Neuronal stem cell (in vitro differentiated cells): ENCODE results near the gene THSD7A.

Source experiments
- DNase-seq: peaks from one replicate; pipeline ENCODE4 v3.0.0-alpha.2; 2013; ENCODE audit warnings: low spot score
- H2AFZ ChIP-seq: one replicate; pipeline ENCODE4 v1.6.1; 2013; ENCODE audit warnings: mild to moderate bottlenecking, low read length, inconsistent platforms
- H2AK5ac ChIP-seq: 2 replicates; pipeline ENCODE4 v1.6.1; 2013; ENCODE audit warnings: low read depth, mild to moderate bottlenecking, inconsistent platforms, low read length, moderate library complexity, mixed read lengths
- H2BK120ac ChIP-seq: 2 replicates; pipeline ENCODE4 v1.6.1; 2013; ENCODE audit warnings: low read depth, mild to moderate bottlenecking, inconsistent platforms, low read length, moderate library complexity, mixed read lengths
- H2BK12ac ChIP-seq: one replicate; pipeline ENCODE4 v1.6.1; 2013; ENCODE audit warnings: low read length, inconsistent platforms
- H2BK15ac ChIP-seq: 2 replicates; pipeline ENCODE4 v1.6.1; 2013; ENCODE audit warnings: mild to moderate bottlenecking, low read length, inconsistent platforms, mixed read lengths
- H2BK5ac ChIP-seq: one replicate; pipeline ENCODE4 v1.6.1; 2013; ENCODE audit warnings: inconsistent platforms, mild to moderate bottlenecking, low read length, moderate library complexity
- H3K14ac ChIP-seq: one replicate; pipeline ENCODE4 v1.6.1; 2013; ENCODE audit warnings: low read length, inconsistent platforms
- H3K18ac ChIP-seq: 2 replicates; pipeline ENCODE4 v1.6.1; 2013; ENCODE audit warnings: low read length, inconsistent platforms
- H3K23ac ChIP-seq: 2 replicates; pipeline ENCODE4 v1.6.1; 2013; ENCODE audit warnings: low read depth, mild to moderate bottlenecking, mixed read lengths, low read length, inconsistent platforms; ENCODE audit not compliant: poor library complexity
- H3K27ac ChIP-seq: replicated peaks from 3 replicates; pipeline ENCODE4 v1.5.1; 2013; ENCODE audit warnings: low read length, inconsistent platforms
- H3K27me3 ChIP-seq, 3 experiments: 2 replicates each; pipeline ENCODE4 v1.6.1; 2013; ENCODE audit warnings: low read length in 3 of 3, mild to moderate bottlenecking in 2 of 3, inconsistent platforms in 1 of 3, low read depth in 1 of 3, mixed read lengths in 1 of 3, moderate library complexity in 1 of 3; ENCODE audit not compliant: control insufficient read depth in 3 of 3, insufficient read depth in 3 of 3
- H3K36me3 ChIP-seq, 2 donors: replicated peaks in 1 of 2; 2 replicates each; pipeline ENCODE4 v1.6.1; 2013; ENCODE audit warnings: low read length in 2 of 2; ENCODE audit not compliant: control insufficient read depth in 2 of 2, insufficient read depth in 2 of 2
- H3K4ac ChIP-seq: 2 replicates; pipeline ENCODE4 v1.6.1; 2013; ENCODE audit warnings: inconsistent platforms, mild to moderate bottlenecking, low read length, moderate library complexity
- H3K4me1 ChIP-seq, 2 donors: 1 replicate in 1 of 2; 2 replicates in 1 of 2; pipeline ENCODE4 v1.6.1; 2013; ENCODE audit warnings: low read length in 2 of 2, low read depth in 1 of 2; ENCODE audit not compliant: control insufficient read depth in 2 of 2, insufficient read depth in 1 of 2
- H3K4me2 ChIP-seq: one replicate; pipeline ENCODE4 v1.6.1; 2013; ENCODE audit warnings: mild to moderate bottlenecking, low read length, inconsistent platforms; ENCODE audit not compliant: insufficient read depth, poor library complexity, severe bottlenecking
- H3K4me3 ChIP-seq, 2 donors: 2 replicates each; pipeline ENCODE4 v1.5.1; 2013; ENCODE audit warnings: low read length in 2 of 2, mild to moderate bottlenecking in 2 of 2, inconsistent platforms in 1 of 2, moderate library complexity in 1 of 2
- H3K79me1 ChIP-seq: one replicate; pipeline ENCODE4 v1.6.1; 2013; ENCODE audit warnings: low read depth, mild to moderate bottlenecking, inconsistent platforms, low read length, moderate library complexity
- H3K9ac ChIP-seq: one replicate; pipeline ENCODE4 v1.6.1; 2013; ENCODE audit warnings: mild to moderate bottlenecking, low read depth, low read length, inconsistent platforms; ENCODE audit not compliant: poor library complexity
- H3K9me3 ChIP-seq, 2 donors: replicated peaks in 1 of 2; 2 replicates each; pipeline versions ENCODE3 to v1.6.1; 2013; ENCODE audit warnings: low read length in 2 of 2, mild to moderate bottlenecking in 2 of 2, inconsistent platforms in 1 of 2, low read depth in 1 of 2, mixed read lengths in 1 of 2, moderate library complexity in 1 of 2; ENCODE audit not compliant: control insufficient read depth in 2 of 2, insufficient read depth in 1 of 2
- H4K8ac ChIP-seq: one replicate; pipeline ENCODE4 v1.6.1; 2013; ENCODE audit warnings: low read depth, mild to moderate bottlenecking, inconsistent platforms, low read length, moderate library complexity
- H4K91ac ChIP-seq: one replicate; pipeline ENCODE4 v1.6.1; 2013; ENCODE audit warnings: low read length, low read depth, mild to moderate bottlenecking, inconsistent platforms; ENCODE audit not compliant: poor library complexity
- WGBS, 2 donors: extraction: QIAGEN DNeasy Blood & Tissue Kit; methylation state at CpG; one replicate each; pipeline ENCODE4 v1.1.7; 2013; ENCODE audit warnings: missing lambda C conversion rate in 2 of 2, mixed read lengths in 1 of 2; ENCODE audit not compliant: insufficient read length in 2 of 2, insufficient replicate concordance in 1 of 2; ENCODE audit errors: extremely low coverage in 2 of 2; 5-methylcytosine and 5-hydroxymethylcytosine counted together

The THSD7A gene

GRCh38 chr7:11591943-11592342 is 240.1 kb downstream of the THSD7A start:
- no peak overlapping the region for H2BK15ac ChIP-seq
- no peak overlapping the region for H3K4me3 ChIP-seq
- no peak overlapping the region for H4K91ac ChIP-seq
- H3K36me3 ChIP-seq: no peaks in the 10 kb centered on the region
- H3K4me1 ChIP-seq: no peaks in the 10 kb centered on the region
- no peak overlapping the region for H2BK120ac ChIP-seq
- H3K4ac ChIP-seq: no peak overlapping the region
- DNase-seq: no peak
- no peaks in the 10 kb centered on the region for H3K79me1 ChIP-seq
- no peak overlapping the region for H3K14ac ChIP-seq
- no peak overlapping the region for H3K9ac ChIP-seq
- no peak overlapping the region for H3K27ac ChIP-seq
- H3K4me2 ChIP-seq: no peak overlapping the region
- no peak overlapping the region for H2BK5ac ChIP-seq
- no peak overlapping the region for H3K23ac ChIP-seq
- no peak overlapping the region for H2AFZ ChIP-seq
- no peak overlapping the region for H4K8ac ChIP-seq
- no peak overlapping the region for H2AK5ac ChIP-seq
- H3K9me3 ChIP-seq: no peaks in the 10 kb centered on the region
- H3K18ac ChIP-seq: no peak overlapping the region
- H3K27me3 ChIP-seq: no peaks in the 10 kb centered on the region
- no peak overlapping the region for H2BK12ac ChIP-seq

- Histone ChIP-seq H2BK15ac (no peak overlapping the region), H3K79me1 (no peaks in the 10 kb centered on the region), H3K9ac (no peak overlapping the region), H3K4me3 (no peak overlapping the region), H3K4me2 (no peak overlapping the region), H4K91ac (no peak overlapping the region), H2BK12ac (no peak overlapping the region), H3K23ac (no peak overlapping the region), H2AK5ac (no peak overlapping the region), H3K27ac (no peak overlapping the region), H3K4me1 (no peaks in the 10 kb centered on the region), H2AFZ (no peak overlapping the region), H3K27me3 (no peaks in the 10 kb centered on the region), H4K8ac (no peak overlapping the region), H3K36me3 (no peaks in the 10 kb centered on the region), H3K14ac (no peak overlapping the region), H2BK120ac (no peak overlapping the region), H3K4ac (no peak overlapping the region), H2BK5ac (no peak overlapping the region), H3K18ac (no peak overlapping the region), H3K9me3 (no peaks in the 10 kb centered on the region)
- WGBS, 2 donors: no CpG with 5 or more reads among the region's 6 CpGs
- DNase-seq: no peak
Observed at GRCh38 chr7:11591055-11591633, 240.9 kb downstream of the THSD7A start.

DNA sequence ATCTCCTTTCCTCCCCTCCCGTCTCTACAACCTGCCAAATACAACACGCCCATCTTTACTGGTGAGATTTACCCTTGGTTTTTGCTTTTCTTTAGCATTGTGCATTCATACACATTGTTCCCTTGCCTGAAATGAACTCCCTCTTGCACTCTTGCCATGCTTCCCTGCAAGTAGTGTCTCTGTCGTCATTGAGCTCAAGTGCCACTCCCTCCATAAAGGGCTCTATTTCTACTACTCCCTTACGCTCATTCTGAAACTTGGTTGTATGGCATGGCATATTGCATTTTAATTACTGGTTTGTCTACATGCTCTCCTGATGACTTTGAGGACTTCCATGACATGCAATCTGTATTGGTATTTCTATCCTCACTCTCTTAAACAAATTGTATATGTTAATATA is 242.7 kb downstream of the THSD7A start:
- H2BK5ac ChIP-seq: no peak overlapping the region
- H3K18ac ChIP-seq: no peak overlapping the region
- no peak overlapping the region for H3K9ac ChIP-seq
- no peak overlapping the region for H3K4me3 ChIP-seq
- H2AFZ ChIP-seq: no peak overlapping the region
- no peaks in the 10 kb centered on the region for H3K4me1 ChIP-seq
- no peaks in the 10 kb centered on the region for H3K36me3 ChIP-seq
- no peak overlapping the region for H3K23ac ChIP-seq
- H2AK5ac ChIP-seq: no peak overlapping the region
- no peak overlapping the region for H2BK12ac ChIP-seq
- H3K27ac ChIP-seq: no peak overlapping the region
- DNase-seq: no peak
- no peaks in the 10 kb centered on the region for H3K79me1 ChIP-seq
- no peak overlapping the region for H4K8ac ChIP-seq
- no peak overlapping the region for H2BK15ac ChIP-seq
- H3K14ac ChIP-seq: no peak overlapping the region
- H3K4me2 ChIP-seq: no peak overlapping the region
- H3K4ac ChIP-seq: no peak overlapping the region
- no peak overlapping the region for H2BK120ac ChIP-seq
- no CpG with 5 or more reads among the region's 4 CpGs for WGBS, 2 donors
- no peaks in the 10 kb centered on the region for H3K27me3 ChIP-seq
- H3K9me3 ChIP-seq: no peaks in the 10 kb centered on the region
- no peak overlapping the region for H4K91ac ChIP-seq

DNA sequence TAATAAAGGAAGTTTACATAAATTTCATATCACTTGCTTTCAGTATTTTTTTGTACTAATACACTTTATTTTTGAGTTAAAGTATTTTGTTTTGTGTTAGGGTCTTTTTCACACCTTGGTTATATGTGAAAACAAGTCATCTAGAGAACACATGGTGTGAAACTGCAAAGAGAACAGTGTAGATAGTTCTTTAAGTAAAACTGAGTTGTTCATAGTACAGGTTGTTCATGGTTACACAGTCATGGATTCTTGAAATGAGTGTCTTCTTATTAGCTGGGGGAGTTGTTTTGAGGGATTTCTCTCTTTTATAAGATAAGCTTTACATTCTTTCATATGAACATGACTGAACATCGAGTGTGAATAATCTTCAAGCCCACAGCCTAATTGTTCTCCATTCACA is 244.2 kb downstream of the THSD7A start:
- Histone ChIP-seq H3K18ac (no peak overlapping the region), H4K8ac (no peak overlapping the region), H2AFZ (no peak overlapping the region), H3K27me3 (no peaks in the 10 kb centered on the region), H2AK5ac (no peak overlapping the region), H3K4me3 (no peak overlapping the region), H3K14ac (no peak overlapping the region), H3K4me1 (no peaks in the 10 kb centered on the region), H3K9ac (no peak overlapping the region), H3K79me1 (no peaks in the 10 kb centered on the region), H4K91ac (no peak overlapping the region), H3K4ac (no peak overlapping the region), H3K4me2 (no peak overlapping the region), H3K9me3 (no peaks in the 10 kb centered on the region), H3K27ac (no peak overlapping the region), H3K36me3 (no peaks in the 10 kb centered on the region), H2BK120ac (no peak overlapping the region), H3K23ac (no peak overlapping the region), H2BK12ac (no peak overlapping the region), H2BK5ac (no peak overlapping the region), H2BK15ac (no peak overlapping the region)
- WGBS, 2 donors: no CpG with 5 or more reads among the region's 1 CpG
- DNase-seq: no peak
